Measurements from ENCODE around the gene ITPR3. TPM values are rescaled to one million over a fixed set of nuclear protein-coding genes. Genes with fewer than 3 reads are reported as not detected.

ITPR3 gene
- total and polyA plus RNA-seq, 2 of the 13 experiments (the other 11 are each of a cell fraction or from before 2014, with no cell fraction given) = 3.8 to 21.4 TPM

- Histone ChIP-seq H2AFZ (ENCODE audit: low read length) (peak within 1 kb of the TSS; percentile 97), H3K27ac (ENCODE audit: extremely low read length, insufficient read depth, low read length) (peak within 1 kb of the TSS; percentile 93), H3K9me3 (ENCODE audit: low read length) (no peaks in the 10 kb centered on the region), H3K79me2 (ENCODE audit: insufficient read depth, low read length) (peaks cover 17% of the 10 kb centered on the region), H3K4me1 (ENCODE audit: insufficient read depth, low read length) (peaks cover 63% of the 10 kb centered on the region), H3K9ac (ENCODE audit: insufficient read depth, low read depth, low read length) (peak within 1 kb of the TSS; percentile 93), H4K20me1 (ENCODE audit: insufficient read depth, low read length) (no peaks in the 10 kb centered on the region; the same call in 1 of the 2 replicates), H3K36me3 (replicated peaks in 1 of 2; ENCODE audit: control insufficient read depth in 1 of 2, insufficient read depth in 2 of 2, low read length in 2 of 2) (peaks cover 3 to 23% of the 10 kb centered on the region in 2 experiments; a peak in 4 of 5 replicates), H3K4me3 (replicated peaks in 1 of 3; ENCODE audit: insufficient read depth in 1 of 3, low read depth in 2 of 3, low read length in 3 of 3) (peak within 1 kb of the TSS; percentile 75 to 83 (median 75)), H3K27me3 (ENCODE audit: control insufficient read depth in 1 of 2, insufficient read depth in 2 of 2, low read length in 2 of 2) (no peaks in the 10 kb centered on the region; a peak in 1 of 5 replicates), H3K4me2 (ENCODE audit: low read depth, low read length) (peak within 1 kb of the TSS; percentile 85)
- peak; percentile 77 for FAIRE-seq
- no TSS peak for BruUV-seq (replicated peaks)
- intact Hi-C loops (cut with micrococcal nuclease; ENCODE audit: unreplicated experiment) = loop anchor here (1.0 kb wide), 2 partner anchors 33 to 51 kb away; no protein-coding TSS in a partner anchor
- CTCF ChIA-PET (ENCODE audit: low intra/inter-chr PET ratio, low total read pairs) = interaction anchor here (1.0 to 1.8 kb wide), 2 partner anchors 51 to 57 kb away, joined by 3 to 13 read pairs; no protein-coding TSS in a partner anchor
- 3% methylated on average over 48 of the region's 73 CpGs for WGBS (ENCODE audit: low lambda C conversion rate)
- ATAC-seq = peak; percentile 94
- DNase-seq (ENCODE audit: low spot score) = peak; percentile 95
- POLR2A ChIA-PET = interaction anchor here (0.7 to 2.6 kb wide), 34 partner anchors 9 to 740 kb away, joined by 3 to 61 read pairs (median 8); partner anchors contain the start of genes BAK1, IP6K3, LEMD2 and ZBTB22
- in situ Hi-C loops (cut with HindIII; ENCODE audit: extremely low pct_ligation_motif_present, low pct_unique_long_range_greater_than_20kb) = loop anchor here (5.0 kb wide), 1 partner anchor 51 kb away; no protein-coding TSS in a partner anchor
- 0 out of 2 replicates have a peak, but pooled peaks have one; percentile 30 for TF ChIP-seq ZNF782 (CRISPR knock-in tag; IDR thresholded peaks at IDR 0.05; ENCODE audit: borderline replicate concordance)
- peak; percentile 91; the same call in 1 of the 2 replicates for TF ChIP-seq BCL3 (CRISPR knock-in tag; IDR thresholded peaks at IDR 0.05)
- no peak for TF ChIP-seq NR3C1 (CRISPR knock-in tag; IDR thresholded peaks at IDR 0.05)
- 0 out of 2 replicates have a peak, but pooled peaks have one; percentile 48 for TF ChIP-seq ZNF34 (CRISPR knock-in tag; IDR thresholded peaks at IDR 0.05; ENCODE audit: borderline replicate concordance)
- TF ChIP-seq ZBTB2 (CRISPR knock-in tag; IDR thresholded peaks at IDR 0.05; ENCODE audit: low read depth) = no peak; the same call in 1 of the 2 replicates
- peak; percentile 86 for TF ChIP-seq YEATS2 (CRISPR knock-in tag; IDR thresholded peaks at IDR 0.05; ENCODE audit: borderline replicate concordance)
- TF ChIP-seq STAT5B (CRISPR knock-in tag; IDR thresholded peaks at IDR 0.05) = no peak
- TF ChIP-seq RARA (CRISPR knock-in tag; IDR thresholded peaks at IDR 0.05) = no peak; the same call in none of the 2 replicates
- TF ChIP-seq ZMYM4 (CRISPR knock-in tag; IDR thresholded peaks at IDR 0.05) = peak; percentile 76
- TF ChIP-seq ZNF775 (CRISPR knock-in tag; IDR thresholded peaks at IDR 0.05; ENCODE audit: borderline replicate concordance) = no peak
- TF ChIP-seq HBP1 (CRISPR knock-in tag; IDR thresholded peaks at IDR 0.05; ENCODE audit: low read depth) = no peak
- peak; percentile 95 for TF ChIP-seq ZNF543 (CRISPR knock-in tag; IDR thresholded peaks at IDR 0.05)
- TF ChIP-seq MIER3 (CRISPR knock-in tag; IDR thresholded peaks at IDR 0.05; ENCODE audit: borderline replicate concordance) = no peak; the same call in 1 of the 2 replicates
- no peak for TF ChIP-seq TRIM24 (CRISPR knock-in tag; IDR thresholded peaks at IDR 0.05)
- TF ChIP-seq GTF3A (CRISPR knock-in tag; conservative IDR thresholded peaks at IDR 0.05) = peak; percentile 58; the same call in 1 of the 2 replicates
- no peak for TF ChIP-seq XBP1 (CRISPR knock-in tag; IDR thresholded peaks at IDR 0.05)
Observed at GRCh38 chr6:33711140-33712129, 90.3 kb downstream of the ITPR3 start, which contains the start of gene UQCC2. Gene UQCC2 (minus strand): TSS chr6:33711700. CDS start chr6:33711686, 14 bp downstream.

All from HepG2 (cell line).